Testis (tissue), 2 donors: ENCODE results near the gene SIPA1.

Source experiments
- POLR2A ChIP-seq: fragments of 450-650 bp; IDR thresholded peaks from one replicate; pipeline ENCODE4 v1.6.1; 2017; ENCODE audit warnings: antibody characterized with exemption, mild to moderate bottlenecking, moderate library complexity
- TF ChIP-seq, protein P1 (sequence below), 3 experiments: fragments of 450-650 bp in 2 of 3; fragments of 200-600 bp in 1 of 3; sonication (generic) in 1 of 3; IDR thresholded peaks; one replicate each; pipeline ENCODE4 v1.5.1; 2016 to 2019; ENCODE audit warnings: antibody characterized with exemption in 3 of 3, mild to moderate bottlenecking in 2 of 3, moderate library complexity in 1 of 3

DNA sequence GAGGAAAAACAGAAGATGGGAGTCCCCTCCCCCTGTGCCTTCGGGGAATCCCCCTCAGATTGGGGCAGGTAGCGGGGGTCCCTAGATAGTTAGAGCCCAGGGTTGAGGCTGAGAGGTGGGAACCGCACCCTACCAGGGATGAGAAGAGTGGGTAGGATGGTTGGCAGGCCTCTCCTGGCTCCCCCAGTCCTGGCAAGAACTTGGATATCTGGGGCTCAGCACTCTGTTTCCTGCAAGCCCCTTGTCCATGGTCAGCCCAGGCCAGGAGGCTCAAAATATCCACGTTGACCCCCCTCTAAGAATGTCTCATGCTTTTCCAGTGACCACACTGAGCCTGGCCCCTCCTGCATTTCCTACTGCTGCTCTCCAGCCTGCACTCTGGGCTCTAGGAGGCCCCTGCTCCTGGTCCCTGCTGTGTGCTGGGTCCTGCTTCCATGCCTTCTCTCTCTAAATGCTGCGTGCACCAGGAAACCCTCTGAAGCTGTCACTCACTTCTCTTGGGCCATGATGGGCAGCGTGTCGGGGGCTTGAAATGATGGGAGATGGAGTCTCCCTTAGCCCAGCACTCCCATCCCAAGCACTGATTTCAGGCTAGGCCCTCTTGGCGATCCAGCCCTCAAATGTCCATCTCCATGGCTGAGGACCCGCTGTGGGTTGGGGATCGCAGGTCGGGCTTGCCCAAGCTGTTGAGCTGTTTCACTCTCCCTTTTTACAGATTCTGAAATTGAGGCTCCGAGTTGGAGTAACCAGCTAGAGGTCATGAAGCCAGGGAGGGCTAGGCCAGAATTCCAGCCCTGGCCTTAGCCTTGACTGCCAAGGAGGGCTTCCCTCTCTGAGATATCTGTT, 25.9 kb upstream of the SIPA1 start:
- no peak for TF ChIP-seq POLR2A
- TF ChIP-seq, protein P1, sequence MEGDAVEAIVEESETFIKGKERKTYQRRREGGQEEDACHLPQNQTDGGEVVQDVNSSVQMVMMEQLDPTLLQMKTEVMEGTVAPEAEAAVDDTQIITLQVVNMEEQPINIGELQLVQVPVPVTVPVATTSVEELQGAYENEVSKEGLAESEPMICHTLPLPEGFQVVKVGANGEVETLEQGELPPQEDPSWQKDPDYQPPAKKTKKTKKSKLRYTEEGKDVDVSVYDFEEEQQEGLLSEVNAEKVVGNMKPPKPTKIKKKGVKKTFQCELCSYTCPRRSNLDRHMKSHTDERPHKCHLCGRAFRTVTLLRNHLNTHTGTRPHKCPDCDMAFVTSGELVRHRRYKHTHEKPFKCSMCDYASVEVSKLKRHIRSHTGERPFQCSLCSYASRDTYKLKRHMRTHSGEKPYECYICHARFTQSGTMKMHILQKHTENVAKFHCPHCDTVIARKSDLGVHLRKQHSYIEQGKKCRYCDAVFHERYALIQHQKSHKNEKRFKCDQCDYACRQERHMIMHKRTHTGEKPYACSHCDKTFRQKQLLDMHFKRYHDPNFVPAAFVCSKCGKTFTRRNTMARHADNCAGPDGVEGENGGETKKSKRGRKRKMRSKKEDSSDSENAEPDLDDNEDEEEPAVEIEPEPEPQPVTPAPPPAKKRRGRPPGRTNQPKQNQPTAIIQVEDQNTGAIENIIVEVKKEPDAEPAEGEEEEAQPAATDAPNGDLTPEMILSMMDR (IDR thresholded peaks at IDR 0.05) = no peak
